Measurements from ENCODE around the gene SUCLG1. TPM values are rescaled to one million over a fixed set of nuclear protein-coding genes. Genes with fewer than 3 reads are reported as not detected.

Gene SUCLG1
- total RNA-seq, result 35.8 and 49.3 TPM in 2 replicates

DNA sequence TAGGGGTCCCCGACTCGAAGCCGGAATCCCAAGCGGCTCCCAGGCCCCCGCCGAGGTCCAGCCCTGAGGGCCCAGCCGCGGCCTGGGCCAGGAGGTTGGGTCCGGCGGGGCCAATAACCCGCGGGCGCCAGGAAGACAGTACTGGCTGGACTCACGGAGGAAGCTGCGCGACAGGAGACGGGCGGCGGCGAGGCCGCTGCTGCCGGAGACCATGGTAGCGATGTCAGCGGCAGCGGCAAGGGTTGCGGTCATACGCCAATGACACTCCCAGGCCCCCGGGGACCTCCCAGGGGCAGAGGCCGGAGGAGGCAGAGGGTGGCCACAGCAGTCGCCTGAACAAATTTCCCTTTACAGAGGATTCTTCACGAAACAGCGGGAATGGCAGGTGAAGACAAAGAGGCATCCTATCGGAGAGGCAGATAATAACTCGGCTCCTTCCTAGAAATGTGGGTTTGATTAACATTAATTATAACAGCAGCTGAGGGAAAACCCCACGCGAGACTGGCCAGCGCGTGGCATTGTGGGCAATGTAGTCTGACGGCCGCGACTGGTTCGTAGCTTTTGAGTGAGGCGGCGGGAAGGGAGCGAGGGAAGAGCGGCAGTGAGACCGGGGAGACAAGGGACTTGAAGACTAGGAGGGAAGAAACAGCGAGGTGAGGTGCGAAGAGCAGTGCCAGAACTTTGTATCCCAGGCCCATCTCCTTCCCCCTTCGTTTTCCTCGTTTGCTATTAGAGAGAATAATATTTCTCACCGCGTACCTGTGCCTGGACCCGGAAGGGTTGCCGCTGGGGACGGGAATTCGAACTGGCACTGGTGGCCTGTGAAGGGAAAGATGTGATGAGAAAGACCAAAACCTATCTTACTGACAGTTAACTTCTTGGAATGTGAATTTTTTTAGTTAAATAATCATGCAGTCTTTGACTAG is at the start of gene SUCLG1:
TSS of gene SUCLG1 (minus strand) at position 263 of the 926 bp plus-strand sequence. CDS start at position 252, 11 bp downstream.

Other genes starting within 250 kb of the SUCLG1 start
- gene DNAH6, start 57.2 kb upstream of the SUCLG1 start, total RNA-seq, result 0.05 and 0.30 TPM in 2 replicates